Measurements from ENCODE around the gene SPSB2. TPM values are rescaled to one million over a fixed set of nuclear protein-coding genes. Genes with fewer than 3 reads are reported as not detected.

SPSB2 gene
- total and polyA plus RNA-seq, 2 experiments from 2014 or later, result 4.4 to 4.8 TPM

DNA sequence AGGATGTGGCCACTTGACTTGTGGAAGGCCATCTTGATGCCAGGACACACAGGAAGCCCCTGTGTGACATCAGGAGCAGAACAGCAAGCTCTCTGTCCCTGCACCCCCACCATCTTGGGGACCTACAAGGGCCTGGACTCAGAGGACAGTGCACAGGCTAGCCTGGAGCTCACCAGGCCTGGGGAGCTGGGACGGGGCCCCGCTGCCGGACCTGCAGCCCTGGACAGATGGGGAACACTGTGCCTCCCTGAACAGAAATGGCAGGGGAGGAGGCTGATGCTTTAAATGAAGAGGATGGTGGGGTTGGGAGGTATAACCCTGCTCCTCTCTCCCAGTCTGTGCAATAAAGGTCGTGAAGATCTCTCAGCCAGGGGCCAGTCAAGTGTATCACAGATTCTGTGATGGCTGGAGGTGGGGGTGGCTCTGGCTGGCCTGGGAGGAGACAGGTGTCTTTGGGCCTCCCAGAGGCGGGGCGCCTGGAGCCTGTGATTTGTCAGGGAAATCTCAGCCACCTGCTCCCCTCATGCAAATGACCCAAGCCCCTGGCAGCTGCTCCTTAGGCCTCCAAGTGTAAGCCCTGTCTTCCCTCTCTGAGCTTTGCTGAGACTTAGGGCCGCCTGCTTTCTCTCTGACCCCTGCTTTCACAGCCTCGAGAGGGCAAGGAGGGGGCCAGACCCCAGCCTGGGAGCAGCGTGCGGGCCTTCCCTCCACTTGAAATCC is 33.5 kb downstream of the SPSB2 start:
- no peaks in the 10 kb centered on the region for H3K27me3 ChIP-seq (replicated peaks; ENCODE audit: insufficient read depth)
- no peak for TF ChIP-seq EZH2phosphoT487 (IDR thresholded peaks at IDR 0.05; ENCODE audit: insufficient read depth, low read depth)
- TF ChIP-seq EZH2 (IDR thresholded peaks at IDR 0.05; ENCODE audit: insufficient read depth, poor library complexity, severe bottlenecking), result no peak
- H3K4me3 ChIP-seq, result no peak overlapping the region
- H3K36me3 ChIP-seq (ENCODE audit: low read depth), result peaks cover 3% of the 10 kb centered on the region; the same call in 1 of the 2 replicates
- H3F3A ChIP-seq (ENCODE audit: insufficient read depth), result no peaks in the 10 kb centered on the region
- no peak overlapping the region for H3K9ac ChIP-seq
- WGBS, 2 experiments (ENCODE audit: low coverage in 1 of 2, low lambda C conversion rate in 2 of 2, missing lambda C conversion rate in 2 of 2), result 77 to 79% methylated on average over 10 of the region's 10 CpGs
- no peak for DNase-seq
- in situ Hi-C loops (cut with MboI), result no loop called here
- no peak overlapping the region for H3K27ac ChIP-seq
- no peaks in the 10 kb centered on the region for H4K20me1 ChIP-seq (ENCODE audit: insufficient read depth)
- H3K9me2 ChIP-seq (ENCODE audit: insufficient read depth), result no peaks in the 10 kb centered on the region
- H3K4me2 ChIP-seq (ENCODE audit: unreplicated experiment), result no peak overlapping the region
- no peak overlapping the region for H2AFZ ChIP-seq
- no peaks in the 10 kb centered on the region for H3K79me2 ChIP-seq (ENCODE audit: insufficient read depth)
- no peaks in the 10 kb centered on the region for H3K9me3 ChIP-seq (ENCODE audit: low read depth)
- no peaks in the 10 kb centered on the region for H3K4me1 ChIP-seq (ENCODE audit: insufficient read depth)

DNA sequence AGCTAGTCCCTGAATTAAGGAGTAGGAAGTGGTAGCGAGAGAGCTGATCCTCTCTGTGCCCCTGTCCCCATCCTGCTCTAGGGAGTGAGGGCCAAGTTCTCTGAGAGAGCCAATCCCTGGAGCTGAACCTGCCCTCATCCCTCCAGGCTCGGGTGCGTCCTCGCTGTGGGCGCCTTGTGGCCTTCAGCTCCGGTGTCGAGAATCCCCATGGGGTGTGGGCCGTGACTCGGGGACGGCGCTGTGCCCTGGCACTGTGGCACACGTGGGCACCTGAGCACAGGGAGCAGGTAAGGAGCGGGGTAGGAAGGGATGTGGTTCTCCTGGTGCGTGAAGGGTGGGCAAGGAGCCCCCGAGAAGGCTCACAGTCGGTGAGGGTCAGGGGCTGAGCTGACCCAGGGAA is 34.2 kb downstream of the SPSB2 start:
- Histone ChIP-seq H3K27me3 (replicated peaks; ENCODE audit: insufficient read depth) (no peaks in the 10 kb centered on the region), H2AFZ (no peak overlapping the region), H3K27ac (no peak overlapping the region), H3K9me3 (ENCODE audit: low read depth) (no peaks in the 10 kb centered on the region), H3F3A (ENCODE audit: insufficient read depth) (no peaks in the 10 kb centered on the region; the same call in 1 of the 2 replicates), H3K4me1 (ENCODE audit: insufficient read depth) (no peaks in the 10 kb centered on the region), H3K36me3 (ENCODE audit: low read depth) (peaks cover 8% of the 10 kb centered on the region; the same call in 1 of the 2 replicates), H3K79me2 (ENCODE audit: insufficient read depth) (no peaks in the 10 kb centered on the region), H4K20me1 (ENCODE audit: insufficient read depth) (no peaks in the 10 kb centered on the region), H3K4me2 (ENCODE audit: unreplicated experiment) (no peak overlapping the region), H3K4me3 (no peak overlapping the region), H3K9ac (no peak overlapping the region), H3K9me2 (ENCODE audit: insufficient read depth) (no peaks in the 10 kb centered on the region)
- in situ Hi-C loops (cut with MboI), result no loop called here
- no peak for DNase-seq
- TF ChIP-seq EZH2 (IDR thresholded peaks at IDR 0.05; ENCODE audit: insufficient read depth, poor library complexity, severe bottlenecking), result no peak
- no peak for TF ChIP-seq EZH2phosphoT487 (IDR thresholded peaks at IDR 0.05; ENCODE audit: insufficient read depth, low read depth)
- 98% methylated on average over 14 to 16 of the region's 16 CpGs for WGBS, 2 experiments (ENCODE audit: low coverage in 1 of 2, low lambda C conversion rate in 2 of 2, missing lambda C conversion rate in 2 of 2)

DNA sequence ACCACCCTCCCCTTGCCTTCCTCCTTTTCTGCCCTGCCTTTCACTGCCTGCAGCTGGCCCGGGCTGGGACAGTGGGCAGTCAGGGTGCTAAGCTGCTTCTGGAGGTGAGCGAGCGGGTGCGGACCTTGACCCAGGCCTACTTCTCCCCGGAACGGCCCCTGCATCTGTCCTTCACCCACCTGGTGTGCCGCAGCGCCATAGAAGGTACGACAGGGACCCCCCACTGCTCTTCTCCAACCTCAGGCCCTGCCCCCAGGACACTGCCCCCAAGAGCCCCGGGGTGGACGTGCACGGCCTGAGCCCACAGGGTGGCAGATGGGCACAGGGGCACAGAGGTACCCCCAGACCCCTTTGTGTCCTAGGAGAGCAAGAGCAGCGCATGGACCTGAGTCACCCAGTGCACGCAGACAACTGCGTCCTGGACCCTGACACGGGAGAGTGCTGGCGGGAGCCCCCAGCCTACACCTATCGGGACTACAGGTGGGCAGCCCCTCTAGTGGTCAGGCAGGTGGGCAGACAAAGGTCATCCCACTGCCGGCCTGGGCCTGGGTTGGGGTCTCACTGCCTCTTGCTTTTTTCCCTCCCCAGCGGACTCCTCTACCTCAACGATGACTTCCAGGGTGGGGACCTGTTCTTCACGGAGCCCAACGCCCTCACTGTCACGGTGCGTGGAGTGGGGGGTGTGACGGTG is 35.6 kb downstream of the SPSB2 start:
- Histone ChIP-seq H3K4me3 (no peak overlapping the region), H3K27ac (no peak overlapping the region), H3K9me3 (ENCODE audit: low read depth) (no peaks in the 10 kb centered on the region), H4K20me1 (ENCODE audit: insufficient read depth) (no peaks in the 10 kb centered on the region), H3K27me3 (replicated peaks; ENCODE audit: insufficient read depth) (no peaks in the 10 kb centered on the region), H3K36me3 (ENCODE audit: low read depth) (peaks cover 8% of the 10 kb centered on the region; the same call in 1 of the 2 replicates), H3K4me1 (ENCODE audit: insufficient read depth) (no peaks in the 10 kb centered on the region), H3K79me2 (ENCODE audit: insufficient read depth) (no peaks in the 10 kb centered on the region), H2AFZ (no peak overlapping the region), H3F3A (ENCODE audit: insufficient read depth) (no peaks in the 10 kb centered on the region; the same call in 1 of the 2 replicates), H3K9me2 (ENCODE audit: insufficient read depth) (no peaks in the 10 kb centered on the region), H3K9ac (no peak overlapping the region), H3K4me2 (ENCODE audit: unreplicated experiment) (no peak overlapping the region)
- TF ChIP-seq EZH2 (IDR thresholded peaks at IDR 0.05; ENCODE audit: insufficient read depth, poor library complexity, severe bottlenecking) (no peak), EZH2phosphoT487 (IDR thresholded peaks at IDR 0.05; ENCODE audit: insufficient read depth, low read depth) (no peak)
- DNase-seq, result no peak
- 93 to 94% methylated on average over 22 to 26 of the region's 26 CpGs for WGBS, 2 experiments (ENCODE audit: low coverage in 1 of 2, low lambda C conversion rate in 2 of 2, missing lambda C conversion rate in 2 of 2)
- in situ Hi-C loops (cut with MboI), result no loop called here

GRCh38 chr12:6836851-6837250 is 36.3 kb downstream of the SPSB2 start:
- no peak overlapping the region for H3K4me2 ChIP-seq (ENCODE audit: unreplicated experiment)
- no peaks in the 10 kb centered on the region for H3K27me3 ChIP-seq (replicated peaks; ENCODE audit: insufficient read depth)
- no peaks in the 10 kb centered on the region for H3K9me3 ChIP-seq (ENCODE audit: low read depth)
- no peak overlapping the region for H2AFZ ChIP-seq
- no peaks in the 10 kb centered on the region for H3K4me1 ChIP-seq (ENCODE audit: insufficient read depth)
- H3F3A ChIP-seq (ENCODE audit: insufficient read depth), result no peaks in the 10 kb centered on the region; the same call in 1 of the 2 replicates
- in situ Hi-C loops (cut with MboI), result no loop called here
- H3K9me2 ChIP-seq (ENCODE audit: insufficient read depth), result no peaks in the 10 kb centered on the region
- TF ChIP-seq EZH2phosphoT487 (IDR thresholded peaks at IDR 0.05; ENCODE audit: insufficient read depth, low read depth), result no peak
- TF ChIP-seq EZH2 (IDR thresholded peaks at IDR 0.05; ENCODE audit: insufficient read depth, poor library complexity, severe bottlenecking), result no peak
- peaks cover 8% of the 10 kb centered on the region; the same call in 1 of the 2 replicates for H3K36me3 ChIP-seq (ENCODE audit: low read depth)
- no peaks in the 10 kb centered on the region for H4K20me1 ChIP-seq (ENCODE audit: insufficient read depth)
- H3K79me2 ChIP-seq (ENCODE audit: insufficient read depth), result no peaks in the 10 kb centered on the region
- no peak overlapping the region for H3K4me3 ChIP-seq
- 84 to 89% methylated on average over 16 of the region's 16 CpGs for WGBS, 2 experiments (ENCODE audit: low coverage in 1 of 2, low lambda C conversion rate in 2 of 2, missing lambda C conversion rate in 2 of 2)
- H3K27ac ChIP-seq, result no peak overlapping the region
- H3K9ac ChIP-seq, result no peak overlapping the region
- no peak for DNase-seq

Data from GM23248 (cell line).